Calu3 (cell line): Measurements from ENCODE around the gene ZNF256. TPM values are rescaled to one million over a fixed set of nuclear protein-coding genes. Genes with fewer than 3 reads are reported as not detected.

ENCODE experiments used
- Bru-seq: library from RNA; stranded (reverse); fragments of 400-500 nt; gene quantifications from one replicate; lab custom pipeline; 2021; lab: Mats Ljungman, UMichigan
- BruChase-seq, 2 experiments: library from RNA; stranded (reverse); fragments of 400-500 nt; gene quantifications; one replicate each; lab custom pipeline; 2021; lab: Mats Ljungman, UMichigan
- BruUV-seq: library from RNA; stranded (reverse); fragments of 400-500 nt; replicated peaks from 2 replicates; lab custom pipeline; 2021; lab: Mats Ljungman, UMichigan
- CTCF ChIA-PET: fragments of 300-600 bp; sonication (Branson Sonifier 250); formaldehyde crosslinking; loops from one replicate; lab custom pipeline; 2022; ENCODE audit warnings: antibody characterized with exemption; lab: Charles Lee
- DNase-seq: peaks from one replicate; pipeline ENCODE4 v3.0.0; 2022
- H3K27ac Mint-ChIP-seq: one replicate; pipeline ENCODE4 v1.8.0; 2022; ENCODE audit warnings: mixed read lengths; ENCODE audit not compliant: unreplicated experiment
- H3K27me3 Mint-ChIP-seq: one replicate; pipeline ENCODE4 v1.8.0; 2022; ENCODE audit warnings: mixed read lengths; ENCODE audit not compliant: unreplicated experiment
- H3K36me3 Mint-ChIP-seq: one replicate; pipeline ENCODE4 v1.8.0; 2022; ENCODE audit warnings: mild to moderate bottlenecking, moderate library complexity, mixed read lengths; ENCODE audit not compliant: insufficient read depth, unreplicated experiment
- H3K4me1 Mint-ChIP-seq: one replicate; pipeline ENCODE4 v1.8.0; 2022; ENCODE audit warnings: mild to moderate bottlenecking, low read depth, mixed read lengths; ENCODE audit not compliant: unreplicated experiment
- H3K4me3 Mint-ChIP-seq: one replicate; pipeline ENCODE4 v1.8.0; 2022; ENCODE audit warnings: mild to moderate bottlenecking, low read depth, moderate library complexity, mixed read lengths; ENCODE audit not compliant: unreplicated experiment
- H3K9me3 Mint-ChIP-seq: one replicate; pipeline ENCODE4 v1.8.0; 2022; ENCODE audit warnings: low read depth, mixed read lengths; ENCODE audit not compliant: unreplicated experiment
- intact Hi-C: fragments of 100-400 bp; cut with micrococcal nuclease; formaldehyde crosslinking; loops from one replicate; pipeline ENCODE4 v1.10.0; 2022; ENCODE audit not compliant: unreplicated experiment
- long read RNA-seq: library from polyadenylated mRNA; stranded (forward); transcript quantifications from one replicate; pipeline ENCODE4 v2.0.0, GENCODE V29; 2022
- total RNA-seq: library from RNA; stranded (reverse); gene quantifications from 2 replicates; pipeline ENCODE4 v1.2.3, GENCODE V29; 2022
- TF ChIP-seq, protein P1 (sequence below): fragments of 200-600 bp; IDR thresholded peaks from one replicate; pipeline ENCODE4 v1.8.0; 2022; ENCODE audit warnings: antibody characterized with exemption; ENCODE audit not compliant: unreplicated experiment

ZNF256 gene
- total RNA-seq (7.1 TPM in 2 replicates), Bru-seq, nascent RNA (percentile 69 among the genes with signal in this experiment), BruChase-seq, experiment 1, labeled RNA remaining after a 6-hour chase (percentile 55 among the genes with signal in this experiment), BruChase-seq, experiment 2, labeled RNA remaining after a 2-hour chase (percentile 60 among the genes with signal in this experiment)
- long read RNA-seq, transcript ZNF256-202 (2 exons, 1,958 nt) = major isoform, 7 of 11 reads
- long read RNA-seq, partial matches to known transcripts = 0 of 11 reads
- long read RNA-seq, other reads (novel, unspliced or antisense) = 0 of 11 reads

DNA sequence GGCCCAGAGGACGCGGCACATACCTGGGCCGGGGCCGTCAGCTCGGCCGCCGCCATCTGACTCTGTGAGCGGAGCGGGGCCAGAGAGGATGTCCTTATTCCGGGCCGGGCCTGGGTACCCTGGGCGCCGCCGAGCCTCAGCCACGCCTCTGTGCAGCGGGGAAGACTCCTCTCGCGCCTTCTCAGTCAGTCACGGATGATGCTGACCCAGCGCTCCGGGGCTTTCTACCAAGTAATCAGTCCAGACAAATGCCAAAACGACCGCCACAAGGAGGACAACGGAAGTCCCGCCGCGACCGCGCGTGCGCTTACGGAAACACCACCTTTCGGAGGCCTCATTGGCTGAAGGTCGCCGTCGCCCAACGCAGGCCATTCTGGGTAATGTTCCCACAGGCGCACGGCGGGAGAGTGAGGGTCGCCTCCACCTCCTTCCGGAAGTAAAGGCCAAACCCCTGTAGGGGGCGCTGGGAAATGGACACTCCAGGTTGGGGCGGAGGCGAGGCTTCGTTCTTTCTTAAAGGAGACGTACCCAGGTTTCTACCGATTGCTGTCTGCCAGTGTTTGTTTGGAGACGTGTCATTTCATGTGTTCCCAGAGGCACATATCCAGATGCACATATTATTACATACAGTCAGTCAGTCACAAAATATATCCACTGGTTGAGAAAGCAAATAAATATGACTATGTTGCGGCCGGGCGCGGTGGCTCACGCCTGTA lies at the start of gene ZNF256:
ZNF256 (minus strand) TSS at position 288 of the 716 bp plus-strand sequence; CDS start at position 56, 232 bp downstream.
- BruUV-seq = no TSS peak
- H3K9me3 Mint-ChIP-seq = peaks cover 24% of the 10 kb centered on the region
- H3K27ac Mint-ChIP-seq = peak within 1 kb of the TSS; percentile 87
- TF ChIP-seq, protein P1, sequence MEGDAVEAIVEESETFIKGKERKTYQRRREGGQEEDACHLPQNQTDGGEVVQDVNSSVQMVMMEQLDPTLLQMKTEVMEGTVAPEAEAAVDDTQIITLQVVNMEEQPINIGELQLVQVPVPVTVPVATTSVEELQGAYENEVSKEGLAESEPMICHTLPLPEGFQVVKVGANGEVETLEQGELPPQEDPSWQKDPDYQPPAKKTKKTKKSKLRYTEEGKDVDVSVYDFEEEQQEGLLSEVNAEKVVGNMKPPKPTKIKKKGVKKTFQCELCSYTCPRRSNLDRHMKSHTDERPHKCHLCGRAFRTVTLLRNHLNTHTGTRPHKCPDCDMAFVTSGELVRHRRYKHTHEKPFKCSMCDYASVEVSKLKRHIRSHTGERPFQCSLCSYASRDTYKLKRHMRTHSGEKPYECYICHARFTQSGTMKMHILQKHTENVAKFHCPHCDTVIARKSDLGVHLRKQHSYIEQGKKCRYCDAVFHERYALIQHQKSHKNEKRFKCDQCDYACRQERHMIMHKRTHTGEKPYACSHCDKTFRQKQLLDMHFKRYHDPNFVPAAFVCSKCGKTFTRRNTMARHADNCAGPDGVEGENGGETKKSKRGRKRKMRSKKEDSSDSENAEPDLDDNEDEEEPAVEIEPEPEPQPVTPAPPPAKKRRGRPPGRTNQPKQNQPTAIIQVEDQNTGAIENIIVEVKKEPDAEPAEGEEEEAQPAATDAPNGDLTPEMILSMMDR = peak; percentile 46
- CTCF ChIA-PET = no interaction called here
- H3K36me3 Mint-ChIP-seq = peaks cover 18% of the 10 kb centered on the region
- peak within 1 kb of the TSS; percentile 83 for H3K4me3 Mint-ChIP-seq
- peaks cover 9% of the 10 kb centered on the region for H3K4me1 Mint-ChIP-seq
- peak; percentile 93 for DNase-seq
- H3K27me3 Mint-ChIP-seq = no peaks in the 10 kb centered on the region
- intact Hi-C loops = no loop called here

DNA sequence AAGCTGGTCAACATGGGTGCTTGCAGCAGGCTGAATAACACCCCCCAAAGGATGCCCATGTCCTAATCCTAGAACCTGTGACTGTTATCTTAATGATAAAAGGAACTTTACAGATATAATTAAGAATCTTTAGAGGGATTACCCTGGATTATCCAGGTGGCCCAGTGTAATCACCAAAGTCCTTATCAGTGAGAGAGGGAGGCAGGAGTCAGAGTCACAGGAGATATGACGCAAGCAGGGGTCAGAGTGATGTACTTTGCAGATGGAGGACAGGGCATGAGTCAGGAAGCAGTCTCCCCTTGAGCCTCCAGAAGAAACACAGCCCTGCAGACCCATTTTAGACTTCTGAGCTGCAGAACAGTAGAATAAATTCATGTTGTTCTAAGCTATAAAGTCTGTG lies 45.3 kb upstream of the ZNF256 start:
- no peak for DNase-seq
- no TSS peak for BruUV-seq
- Mint-ChIP-seq H3K27ac (no peak overlapping the region), H3K4me1 (no peaks in the 10 kb centered on the region), H3K36me3 (peaks cover 46% of the 10 kb centered on the region), H3K9me3 (peaks cover 32% of the 10 kb centered on the region), H3K4me3 (no peak overlapping the region), H3K27me3 (no peaks in the 10 kb centered on the region)
- CTCF ChIA-PET = no interaction called here
- intact Hi-C loops = no loop called here
- TF ChIP-seq, protein P1 = no peak

DNA sequence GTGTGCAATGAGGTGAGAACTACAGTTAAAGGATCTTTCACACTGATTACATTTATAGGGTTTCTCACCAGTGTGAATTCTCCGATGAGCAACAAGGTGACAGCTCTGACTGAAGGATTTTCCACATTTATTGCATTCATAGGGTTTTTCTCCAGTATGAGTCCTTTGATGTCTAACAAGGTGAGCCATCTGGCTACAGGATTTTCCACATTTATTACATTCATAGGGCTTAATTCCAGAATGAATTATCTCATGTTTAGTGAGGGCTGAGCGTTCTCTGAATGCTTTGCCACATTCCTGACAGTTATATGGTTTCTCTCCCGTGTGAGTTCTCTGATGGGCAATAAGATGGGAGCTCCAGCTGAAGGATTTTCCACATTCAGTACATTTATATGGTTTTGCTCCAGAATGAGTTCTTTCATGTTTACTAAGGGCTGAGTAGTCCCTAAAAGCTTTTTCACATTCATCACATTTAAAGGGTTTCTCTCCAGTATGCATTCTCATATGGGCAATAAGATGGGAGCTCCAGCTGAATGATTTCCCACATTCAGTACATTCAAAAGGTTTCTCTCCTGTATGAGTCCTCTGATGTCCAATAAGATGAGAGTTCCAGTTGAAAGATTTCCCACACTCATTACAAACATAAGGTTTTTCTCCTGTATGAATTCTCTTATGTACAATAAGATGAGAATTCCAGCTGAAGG lies 31.2 kb upstream of the ZNF256 start:
- TF ChIP-seq, protein P1 = no peak
- H3K4me1 Mint-ChIP-seq = no peaks in the 10 kb centered on the region
- peaks cover 23% of the 10 kb centered on the region for H3K36me3 Mint-ChIP-seq
- CTCF ChIA-PET = interaction anchor here (0.5 kb wide), 1 partner anchor 169 kb away, joined by 5 read pairs; no protein-coding TSS in a partner anchor
- BruUV-seq = no TSS peak
- H3K27ac Mint-ChIP-seq = no peak overlapping the region
- intact Hi-C loops = no loop called here
- H3K9me3 Mint-ChIP-seq = peaks cover 20% of the 10 kb centered on the region
- no peaks in the 10 kb centered on the region for H3K27me3 Mint-ChIP-seq
- no peak for DNase-seq
- H3K4me3 Mint-ChIP-seq = no peak overlapping the region

DNA sequence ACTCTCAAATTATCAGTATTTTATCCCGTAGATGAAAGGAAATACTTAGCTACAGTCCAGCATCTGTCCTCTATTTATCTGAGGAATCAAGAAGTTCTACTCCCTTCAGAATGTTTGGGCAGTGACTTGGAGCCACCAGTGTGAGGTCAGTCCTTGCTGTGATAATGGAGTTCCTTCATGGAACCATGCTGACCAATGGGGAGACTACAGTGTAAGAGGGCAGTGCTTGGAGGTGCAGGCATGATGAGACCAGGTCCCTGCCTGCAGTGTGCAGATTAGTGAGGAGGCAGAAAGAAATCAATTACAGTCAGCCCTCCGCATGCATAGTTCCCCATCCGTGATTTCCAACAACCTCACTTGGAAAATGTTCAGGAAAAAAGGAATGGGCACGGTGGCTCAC lies 26.9 kb upstream of the ZNF256 start, which contains the start of gene C19orf18:
C19orf18 (minus strand) TSS at position 101 of the 400 bp plus-strand sequence. CDS start 102 bp downstream, outside the sequence.
- CTCF ChIA-PET = no interaction called here
- Mint-ChIP-seq H3K27me3 (no peaks in the 10 kb centered on the region), H3K9me3 (peaks cover 16% of the 10 kb centered on the region), H3K4me1 (no peaks in the 10 kb centered on the region), H3K36me3 (peaks cover 4% of the 10 kb centered on the region), H3K4me3 (no peak within 1 kb of the TSS), H3K27ac (no peak within 1 kb of the TSS)
- no TSS peak for BruUV-seq
- no peak for DNase-seq
- TF ChIP-seq, protein P1 = no peak
- intact Hi-C loops = no loop called here
